ENCODE results near the gene STARD10. TPM values are rescaled to one million over a fixed set of nuclear protein-coding genes. Genes with fewer than 3 reads are reported as not detected.

The STARD10 gene
- total RNA-seq, 1 donor from 2014 or later, result 38.4 TPM

- Histone ChIP-seq H3K4me3 (ENCODE audit: insufficient read depth, low read depth, low read length) (no peak overlapping the region), H2AFZ (ENCODE audit: low read depth, low read length) (no peak overlapping the region), H3K9ac (ENCODE audit: low read length) (no peak overlapping the region), H3K27ac (ENCODE audit: low read depth, low read length) (no peak overlapping the region), H3K9me3 (ENCODE audit: insufficient read depth, low read depth, low read length) (no peaks in the 10 kb centered on the region), H3K79me2 (ENCODE audit: insufficient read depth, low read length) (no peaks in the 10 kb centered on the region), H3K4me2 (ENCODE audit: low read length) (no peak overlapping the region), H3K27me3 (ENCODE audit: insufficient read depth, low read length) (no peaks in the 10 kb centered on the region), H3K36me3 (ENCODE audit: insufficient read depth, low read length) (no peaks in the 10 kb centered on the region), H3K4me1 (ENCODE audit: insufficient read depth, low read length) (peaks cover 4% of the 10 kb centered on the region), H4K20me1 (ENCODE audit: insufficient read depth, low read length) (no peaks in the 10 kb centered on the region)
- TF ChIP-seq CTCF (IDR thresholded peaks at IDR 0.05; ENCODE audit: insufficient read depth, low read depth, low read length) (no peak), EZH2 (IDR thresholded peaks at IDR 0.05; ENCODE audit: insufficient read depth, low read length) (no peak)
- no peak for FAIRE-seq
- peaks cover 3% of the 10 kb centered on the region for H3K27me3 Mint-ChIP-seq (ENCODE audit: low read depth, unreplicated experiment)
- H3K4me3 Mint-ChIP-seq (ENCODE audit: unreplicated experiment), result no peak overlapping the region
- H3K9me3 Mint-ChIP-seq (ENCODE audit: unreplicated experiment), result peaks cover 4% of the 10 kb centered on the region
- DNase-seq (ENCODE audit: low read depth), result no peak
- peaks cover 3% of the 10 kb centered on the region for H3K36me3 Mint-ChIP-seq (ENCODE audit: low read depth, unreplicated experiment)
- peaks cover 19% of the 10 kb centered on the region for H3K4me1 Mint-ChIP-seq (ENCODE audit: low read depth, unreplicated experiment)
- no peak overlapping the region for H3K27ac Mint-ChIP-seq (ENCODE audit: unreplicated experiment)
Measured at GRCh38 chr11:72766152-72766902, 27.5 kb downstream of the STARD10 start.

DNA sequence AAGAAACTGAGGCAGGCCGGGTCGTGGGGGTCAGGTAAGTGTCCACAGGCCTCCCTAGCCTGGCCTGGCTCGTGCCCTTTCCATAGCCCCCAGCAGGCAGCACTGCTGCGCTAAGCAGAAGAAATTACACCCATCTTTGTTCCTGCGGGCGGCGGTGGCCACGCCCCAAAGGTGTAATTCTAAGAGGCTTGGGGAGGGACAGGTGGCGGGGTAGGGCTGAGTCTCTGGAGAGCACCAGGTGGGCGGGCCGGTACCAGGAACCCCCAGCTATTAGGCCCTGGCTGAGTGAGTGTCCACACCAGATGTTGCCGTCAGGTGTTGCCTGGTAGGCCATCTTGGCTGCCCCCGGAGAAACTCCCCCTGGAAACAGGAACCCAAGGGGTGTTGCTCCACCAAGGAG, 29.3 kb downstream of the STARD10 start:
- no peak for FAIRE-seq
- Histone ChIP-seq H3K4me3 (ENCODE audit: insufficient read depth, low read depth, low read length) (no peak overlapping the region), H3K27me3 (ENCODE audit: insufficient read depth, low read length) (no peaks in the 10 kb centered on the region), H3K9me3 (ENCODE audit: insufficient read depth, low read depth, low read length) (no peaks in the 10 kb centered on the region), H3K27ac (ENCODE audit: low read depth, low read length) (no peak overlapping the region), H2AFZ (ENCODE audit: low read depth, low read length) (no peak overlapping the region), H3K79me2 (ENCODE audit: insufficient read depth, low read length) (no peaks in the 10 kb centered on the region), H3K9ac (ENCODE audit: low read length) (no peak overlapping the region), H3K4me1 (ENCODE audit: insufficient read depth, low read length) (peaks cover 5% of the 10 kb centered on the region), H4K20me1 (ENCODE audit: insufficient read depth, low read length) (no peaks in the 10 kb centered on the region), H3K4me2 (ENCODE audit: low read length) (no peak overlapping the region), H3K36me3 (ENCODE audit: insufficient read depth, low read length) (no peaks in the 10 kb centered on the region)
- H3K27ac Mint-ChIP-seq (ENCODE audit: unreplicated experiment), result no peak overlapping the region
- H3K4me1 Mint-ChIP-seq (ENCODE audit: low read depth, unreplicated experiment), result peaks cover 20% of the 10 kb centered on the region
- peaks cover 3% of the 10 kb centered on the region for H3K27me3 Mint-ChIP-seq (ENCODE audit: low read depth, unreplicated experiment)
- H3K9me3 Mint-ChIP-seq (ENCODE audit: unreplicated experiment), result peaks cover 15% of the 10 kb centered on the region
- TF ChIP-seq EZH2 (IDR thresholded peaks at IDR 0.05; ENCODE audit: insufficient read depth, low read length), result no peak
- TF ChIP-seq CTCF (IDR thresholded peaks at IDR 0.05; ENCODE audit: insufficient read depth, low read depth, low read length), result no peak
- H3K4me3 Mint-ChIP-seq (ENCODE audit: unreplicated experiment), result no peak overlapping the region
- H3K36me3 Mint-ChIP-seq (ENCODE audit: low read depth, unreplicated experiment), result peaks cover 15% of the 10 kb centered on the region
- DNase-seq (ENCODE audit: low read depth), result no peak

DNA sequence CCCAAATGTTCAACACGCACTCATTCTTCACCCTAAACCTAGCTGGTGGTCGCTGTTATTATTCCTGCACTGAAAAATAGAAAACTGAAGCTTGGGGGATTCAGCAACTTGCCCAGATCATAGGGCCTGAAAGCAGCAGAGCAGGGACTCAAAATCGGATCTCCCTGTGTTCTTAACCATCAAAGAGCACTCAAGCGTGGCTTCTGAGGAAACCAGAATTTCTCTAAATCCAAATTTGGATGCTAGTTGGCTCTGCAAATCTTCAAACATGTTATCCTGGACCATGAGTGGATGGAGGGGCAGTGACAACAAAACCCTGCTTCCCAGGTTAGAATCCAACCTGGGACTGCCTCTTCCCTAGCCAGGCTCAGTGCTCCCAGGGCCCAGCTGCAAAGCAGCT, 30.0 kb downstream of the STARD10 start:
- Histone ChIP-seq H3K9ac (ENCODE audit: low read length) (no peak overlapping the region), H3K4me3 (ENCODE audit: insufficient read depth, low read depth, low read length) (no peak overlapping the region), H3K4me2 (ENCODE audit: low read length) (no peak overlapping the region), H3K36me3 (ENCODE audit: insufficient read depth, low read length) (no peaks in the 10 kb centered on the region), H3K9me3 (ENCODE audit: insufficient read depth, low read depth, low read length) (no peaks in the 10 kb centered on the region), H2AFZ (ENCODE audit: low read depth, low read length) (no peak overlapping the region), H3K79me2 (ENCODE audit: insufficient read depth, low read length) (no peaks in the 10 kb centered on the region), H3K4me1 (ENCODE audit: insufficient read depth, low read length) (peaks cover 11% of the 10 kb centered on the region), H3K27me3 (ENCODE audit: insufficient read depth, low read length) (no peaks in the 10 kb centered on the region), H4K20me1 (ENCODE audit: insufficient read depth, low read length) (no peaks in the 10 kb centered on the region), H3K27ac (ENCODE audit: low read depth, low read length) (no peak overlapping the region)
- DNase-seq (ENCODE audit: low read depth), result no peak
- Mint-ChIP-seq H3K4me3 (ENCODE audit: unreplicated experiment) (no peak overlapping the region), H3K27me3 (ENCODE audit: low read depth, unreplicated experiment) (peaks cover 3% of the 10 kb centered on the region), H3K36me3 (ENCODE audit: low read depth, unreplicated experiment) (peaks cover 20% of the 10 kb centered on the region), H3K9me3 (ENCODE audit: unreplicated experiment) (peaks cover 21% of the 10 kb centered on the region), H3K4me1 (ENCODE audit: low read depth, unreplicated experiment) (peaks cover 22% of the 10 kb centered on the region), H3K27ac (ENCODE audit: unreplicated experiment) (peak overlapping the region; percentile 38)
- no peak for FAIRE-seq
- TF ChIP-seq EZH2 (IDR thresholded peaks at IDR 0.05; ENCODE audit: insufficient read depth, low read length) (no peak), CTCF (IDR thresholded peaks at IDR 0.05; ENCODE audit: insufficient read depth, low read depth, low read length) (no peak)

All from astrocyte (in vitro differentiated cells and primary cell).